H1 (cell line): ENCODE results near the gene DNAAF3. TPM values are rescaled to one million over a fixed set of nuclear protein-coding genes. Genes with fewer than 3 reads are reported as not detected.

Experiments used
- CTCF ChIA-PET: fragments of 300-600 bp; sonication (Branson Sonifier 250); formaldehyde crosslinking; loops from one replicate; lab custom pipeline; 2021; ENCODE audit not compliant: partially characterized antibody; lab: Charles Lee
- POLR2A ChIA-PET: fragments of 300-600 bp; sonication (Branson Sonifier 250); formaldehyde crosslinking; loops from one replicate; lab custom pipeline; 2021; ENCODE audit warnings: inconsistent platforms; ENCODE audit not compliant: partially characterized antibody; lab: Charles Lee
- DNase-seq, 2 experiments: peaks; one replicate each; pipeline versions ENCODE4 v3.0.0 to v3.0.0-alpha.2; 2010 to 2022; ENCODE audit warnings: low spot score in 2 of 2, low read depth in 1 of 2, mixed read lengths in 1 of 2
- FAIRE-seq: peaks from 2 replicates; lab custom pipeline; 2011; peaks lifted over from hg19 to GRCh38; lab: Jason Lieb, UNC
- H2AFZ ChIP-seq: 2 replicates; pipeline ENCODE4 v1.8.1; 2012; ENCODE audit warnings: low read length, inconsistent platforms
- H2AK5ac ChIP-seq: 2 replicates; pipeline ENCODE4 v1.6.1; 2013; ENCODE audit warnings: low read depth, low read length
- H2BK120ac ChIP-seq: replicated peaks from 2 replicates; pipeline ENCODE3; 2013; ENCODE audit warnings: low read depth, low read length, inconsistent platforms
- H2BK12ac ChIP-seq: 2 replicates; pipeline ENCODE4 v1.6.1; 2013; ENCODE audit warnings: low read depth, low read length
- H2BK15ac ChIP-seq: 2 replicates; pipeline ENCODE4 v1.6.1; 2013; ENCODE audit warnings: low read length
- H2BK20ac ChIP-seq: 2 replicates; pipeline ENCODE4 v1.6.1; 2013; ENCODE audit warnings: low read length
- H2BK5ac ChIP-seq: 2 replicates; pipeline ENCODE4 v1.6.1; 2013; ENCODE audit warnings: low read depth, low read length
- H3K14ac ChIP-seq: 2 replicates; pipeline ENCODE4 v1.6.1; 2013; ENCODE audit warnings: inconsistent platforms; ENCODE audit not compliant: insufficient read length
- H3K18ac ChIP-seq: 2 replicates; pipeline ENCODE4 v1.6.1; 2013; ENCODE audit warnings: low read length; ENCODE audit errors: extremely low read depth
- H3K23ac ChIP-seq: 2 replicates; pipeline ENCODE4 v1.6.1; 2013; ENCODE audit warnings: inconsistent platforms; ENCODE audit not compliant: insufficient read length
- H3K23me2 ChIP-seq: 2 replicates; pipeline ENCODE4 v1.6.1; 2013; ENCODE audit warnings: low read depth, low read length
- H3K27ac ChIP-seq: 2 replicates; pipeline ENCODE4 v1.6.1; 2011; ENCODE audit warnings: low read depth, low read length, inconsistent platforms
- H3K27me3 ChIP-seq, 4 experiments: replicated peaks in 1 of 4; 1 replicate in 1 of 4; 2 replicates in 3 of 4; pipeline versions ENCODE4 v1.6.1 to v1.8.1; 2011 to 2013; ENCODE audit warnings: low read length in 3 of 4, mild to moderate bottlenecking in 3 of 4, inconsistent platforms in 2 of 4, mixed read lengths in 2 of 4, moderate library complexity in 1 of 4; ENCODE audit not compliant: control insufficient read depth in 3 of 4, insufficient read depth in 3 of 4; ENCODE audit errors: extremely low read depth in 1 of 4
- H3K36me3 ChIP-seq, 4 experiments: 2 replicates each; pipeline versions ENCODE4 v1.6.1 to v1.8.1; 2011 to 2013; ENCODE audit warnings: mild to moderate bottlenecking in 4 of 4, low read length in 3 of 4, moderate library complexity in 2 of 4, control low read depth in 1 of 4, inconsistent platforms in 1 of 4; ENCODE audit not compliant: insufficient read depth in 4 of 4, control insufficient read depth in 2 of 4
- H3K4ac ChIP-seq: replicated peaks from 2 replicates; pipeline ENCODE3; 2013; ENCODE audit warnings: low read length, low read depth, mixed read lengths, inconsistent platforms; ENCODE audit not compliant: insufficient read length
- H3K4me1 ChIP-seq, 4 experiments: replicated peaks in 1 of 4; 1 replicate in 1 of 4; 2 replicates in 3 of 4; pipeline versions ENCODE4 v1.6.1 to v1.8.1; 2011 to 2013; ENCODE audit warnings: low read length in 3 of 4, inconsistent platforms in 2 of 4, mixed read lengths in 1 of 4; ENCODE audit not compliant: insufficient read depth in 4 of 4, control insufficient read depth in 3 of 4
- H3K4me2 ChIP-seq, 2 experiments: 2 replicates each; pipeline versions ENCODE4 v1.6.1 to v1.8.1; 2011 to 2013; ENCODE audit warnings: low read depth in 2 of 2, low read length in 2 of 2, control low read depth in 1 of 2, inconsistent platforms in 1 of 2, mild to moderate bottlenecking in 1 of 2; ENCODE audit not compliant: insufficient read depth in 1 of 2
- H3K4me3 ChIP-seq, 4 experiments: fragments of 200-600, 300-600 bp in 1 of 4; sonication (generic), shearing (Covaris generic), sonication (Bioruptor Twin) in 1 of 4; 2 replicates each; pipeline versions ENCODE4 v1.5.1 to v1.8.1; 2011 to 2016; ENCODE audit warnings: low read length in 4 of 4, low read depth in 3 of 4, control low read depth in 2 of 4, inconsistent platforms in 2 of 4, mild to moderate bottlenecking in 2 of 4, mixed read lengths in 1 of 4, moderate library complexity in 1 of 4; ENCODE audit not compliant: insufficient read depth in 2 of 4; ENCODE audit errors: extremely low read depth in 1 of 4
- H3K56ac ChIP-seq: replicated peaks from 2 replicates; pipeline ENCODE3; 2013; ENCODE audit warnings: low read depth, mild to moderate bottlenecking, mixed read lengths, low read length, inconsistent platforms; ENCODE audit not compliant: insufficient read length
- H3K79me1 ChIP-seq: 2 replicates; pipeline ENCODE4 v1.6.1; 2013; ENCODE audit warnings: low read depth, low read length, control low read depth
- H3K79me2 ChIP-seq, 2 experiments: 2 replicates each; pipeline versions ENCODE4 v1.6.1 to v1.8.1; 2012 to 2013; ENCODE audit warnings: low read length in 2 of 2, mild to moderate bottlenecking in 2 of 2, inconsistent platforms in 1 of 2; ENCODE audit not compliant: insufficient read depth in 2 of 2, control insufficient read depth in 1 of 2
- H3K9ac ChIP-seq, 4 experiments: replicated peaks in 1 of 4; 1 replicate in 1 of 4; 2 replicates in 3 of 4; pipeline versions ENCODE4 v1.6.1 to v1.8.1; 2011 to 2013; ENCODE audit warnings: low read depth in 3 of 4, low read length in 3 of 4, control low read depth in 2 of 4, mild to moderate bottlenecking in 2 of 4, moderate library complexity in 2 of 4, inconsistent platforms in 1 of 4; ENCODE audit errors: extremely low read depth in 1 of 4
- H3K9me3 ChIP-seq, 2 experiments: 2 replicates each; pipeline versions ENCODE4 v1.6.1 to v1.8.1; 2012 to 2013; ENCODE audit warnings: mild to moderate bottlenecking in 2 of 2, moderate library complexity in 2 of 2, control low read depth in 1 of 2, inconsistent platforms in 1 of 2, low read depth in 1 of 2, low read length in 1 of 2, mixed read lengths in 1 of 2; ENCODE audit not compliant: insufficient read depth in 2 of 2
- H4K20me1 ChIP-seq, 2 experiments: replicated peaks in 1 of 2; 2 replicates each; pipeline versions ENCODE3 to v1.8.1; 2011 to 2013; ENCODE audit warnings: inconsistent platforms in 2 of 2, low read length in 2 of 2, mild to moderate bottlenecking in 1 of 2; ENCODE audit not compliant: insufficient read depth in 2 of 2, control insufficient read depth in 1 of 2
- H4K5ac ChIP-seq: 2 replicates; pipeline ENCODE4 v1.6.1; 2013; ENCODE audit warnings: low read length, low read depth, mixed read lengths, inconsistent platforms; ENCODE audit not compliant: insufficient read length
- H4K8ac ChIP-seq: 2 replicates; pipeline ENCODE4 v1.8.0; 2013; ENCODE audit warnings: mild to moderate bottlenecking, moderate library complexity, low read length, inconsistent platforms; ENCODE audit not compliant: insufficient read depth; ENCODE audit errors: extremely low read depth
- H4K91ac ChIP-seq: replicated peaks from 2 replicates; pipeline ENCODE3; 2013; ENCODE audit warnings: low read length, mixed read lengths, inconsistent platforms; ENCODE audit not compliant: insufficient read length
- FOSL1 ChIP-seq: IDR thresholded peaks from 2 replicates; pipeline ENCODE4 v1.6.1; 2011; ENCODE audit warnings: mild to moderate bottlenecking, low read depth, low read length, moderate library complexity; ENCODE audit not compliant: insufficient read depth
- POLR2A ChIP-seq, 2 experiments: IDR thresholded peaks; 1 replicate in 1 of 2; 2 replicates in 1 of 2; pipeline ENCODE4 v1.6.1; 2011; ENCODE audit warnings: low read depth in 2 of 2, low read length in 2 of 2, mild to moderate bottlenecking in 2 of 2; ENCODE audit errors: control extremely low read depth in 1 of 2
- SP1 ChIP-seq: IDR thresholded peaks from 2 replicates; pipeline ENCODE4 v1.6.1; 2011; ENCODE audit warnings: low read depth, low read length
- SP4 ChIP-seq: IDR thresholded peaks from 2 replicates; pipeline ENCODE4 v1.6.1; 2012; ENCODE audit warnings: low read length, inconsistent platforms
- TCF12 ChIP-seq: IDR thresholded peaks from 2 replicates; pipeline ENCODE4 v1.6.1; 2011; ENCODE audit warnings: low read depth, mild to moderate bottlenecking, low read length
- YY1 ChIP-seq: IDR thresholded peaks from 2 replicates; pipeline ENCODE4 v1.6.1; 2011; ENCODE audit warnings: low read depth, mild to moderate bottlenecking, low read length
- WGBS, 2 experiments: shearing (Covaris generic) in 1 of 2; methylation state at CpG; one replicate each; pipeline versions ENCODE4 v1.1.6 to v1.1.7; 2013 to 2015; ENCODE audit warnings: low lambda C conversion rate in 2 of 2, mixed read lengths in 2 of 2, inconsistent platforms in 1 of 2, low coverage in 1 of 2, missing lambda C conversion rate in 1 of 2; ENCODE audit not compliant: insufficient replicate concordance in 2 of 2, insufficient coverage in 1 of 2, insufficient read length in 1 of 2; ENCODE audit errors: extremely low coverage in 1 of 2, missing lambda C conversion rate in 1 of 2; 5-methylcytosine and 5-hydroxymethylcytosine counted together
- polyA plus RNA-seq, 7 experiments: library from polyadenylated mRNA; depleted of rRNA in 3 of 7; stranded (reverse) in 5 of 7; unstranded in 2 of 7; fragments of >200 nt in 5 of 7; fragments of 200-250 nt in 2 of 7; gene quantifications; 1 replicate in 5 of 7; 2 replicates in 1 of 7; 4 replicates in 1 of 7; pipeline versions ENCODE4 v1.2.1 to v1.2.3, GENCODE V29; 2011 to 2013; ENCODE audit warnings: missing spikeins in 2 of 7, mixed read lengths in 2 of 7
- total RNA-seq: library from RNA; stranded (reverse); fragmentation: NEBNext Ultra II Directional; extraction: Animal tissue kit (Norgen Biotek cat#: 25700); gene quantifications from 2 replicates; pipeline ENCODE4 v1.2.1, GENCODE V29; 2021
- TF ChIP-seq, protein P1 (sequence below): IDR thresholded peaks from 2 replicates; pipeline ENCODE4 v1.6.1; 2012; ENCODE audit warnings: low read length, inconsistent platforms

Gene DNAAF3
- total and polyA plus RNA-seq, 2 of the 8 experiments (the other 6 are each of a cell fraction or from before 2014, with no cell fraction given): 5.4 to 8.0 TPM

GRCh38 chr19:55134736-55135135, 31.7 kb downstream of the DNAAF3 start:
- Histone ChIP-seq H3K9me3 (no peaks in the 10 kb centered on the region), H4K20me1 (no peaks in the 10 kb centered on the region), H2BK5ac (no peak overlapping the region), H3K18ac (no peak overlapping the region), H2BK20ac (no peak overlapping the region), H3K27me3 (no peaks in the 10 kb centered on the region), H3K9ac (no peak overlapping the region), H3K79me1 (no peaks in the 10 kb centered on the region), H3K36me3 (peaks cover 0 to 26% (median 4%) of the 10 kb centered on the region in 4 experiments; a peak in 4 of 8 replicates), H3K4me3 (no peak overlapping the region), H2BK12ac (no peak overlapping the region), H3K23me2 (no peaks in the 10 kb centered on the region), H3K56ac (no peak overlapping the region), H2AFZ (no peak overlapping the region), H3K23ac (no peak overlapping the region), H3K4me2 (no peak overlapping the region), H3K4ac (no peak overlapping the region), H4K8ac (no peak overlapping the region), H3K79me2 (no peaks in the 10 kb centered on the region), H2BK120ac (no peak overlapping the region), H2AK5ac (no peak overlapping the region), H3K14ac (no peak overlapping the region), H4K5ac (no peak overlapping the region), H2BK15ac (no peak overlapping the region), H4K91ac (no peak overlapping the region), H3K4me1 (no peaks in the 10 kb centered on the region; a peak in 1 of 7 replicates), H3K27ac (no peak overlapping the region)
- FAIRE-seq (no peak), DNase-seq (no peak)
- CTCF ChIA-PET: interaction anchor here (0.6 to 3.3 kb wide), 6 partner anchors 9 to 46 kb away, joined by 3 to 17 read pairs (median 6); no protein-coding TSS in a partner anchor
- POLR2A ChIA-PET: interaction anchor here (0.6 to 2.7 kb wide), 4 partner anchors 9 to 76 kb away, joined by 3 to 14 read pairs (median 4); no protein-coding TSS in a partner anchor
- WGBS, 2 experiments: no CpG with 5 or more reads among the region's 3 CpGs
- TF ChIP-seq SP1 (no peak), YY1 (no peak), TCF12 (no peak), SP4 (no peak), FOSL1 (no peak), POLR2A (IDR thresholded peaks at IDR 0.05; ENCODE audit: control extremely low read depth in 1 of 2, low read depth in 2 of 2, low read length in 2 of 2) (no peak)
- TF ChIP-seq, protein P1, sequence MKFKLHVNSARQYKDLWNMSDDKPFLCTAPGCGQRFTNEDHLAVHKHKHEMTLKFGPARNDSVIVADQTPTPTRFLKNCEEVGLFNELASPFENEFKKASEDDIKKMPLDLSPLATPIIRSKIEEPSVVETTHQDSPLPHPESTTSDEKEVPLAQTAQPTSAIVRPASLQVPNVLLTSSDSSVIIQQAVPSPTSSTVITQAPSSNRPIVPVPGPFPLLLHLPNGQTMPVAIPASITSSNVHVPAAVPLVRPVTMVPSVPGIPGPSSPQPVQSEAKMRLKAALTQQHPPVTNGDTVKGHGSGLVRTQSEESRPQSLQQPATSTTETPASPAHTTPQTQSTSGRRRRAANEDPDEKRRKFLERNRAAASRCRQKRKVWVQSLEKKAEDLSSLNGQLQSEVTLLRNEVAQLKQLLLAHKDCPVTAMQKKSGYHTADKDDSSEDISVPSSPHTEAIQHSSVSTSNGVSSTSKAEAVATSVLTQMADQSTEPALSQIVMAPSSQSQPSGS: no peak
